ENCODE measurements around the gene LEMD2. TPM values are rescaled to one million over a fixed set of nuclear protein-coding genes. Genes with fewer than 3 reads are reported as not detected.

Gene LEMD2
- total RNA-seq, 4 donors from 2014 or later, result 37.7 to 47.2 (median 42.3) TPM

DNA sequence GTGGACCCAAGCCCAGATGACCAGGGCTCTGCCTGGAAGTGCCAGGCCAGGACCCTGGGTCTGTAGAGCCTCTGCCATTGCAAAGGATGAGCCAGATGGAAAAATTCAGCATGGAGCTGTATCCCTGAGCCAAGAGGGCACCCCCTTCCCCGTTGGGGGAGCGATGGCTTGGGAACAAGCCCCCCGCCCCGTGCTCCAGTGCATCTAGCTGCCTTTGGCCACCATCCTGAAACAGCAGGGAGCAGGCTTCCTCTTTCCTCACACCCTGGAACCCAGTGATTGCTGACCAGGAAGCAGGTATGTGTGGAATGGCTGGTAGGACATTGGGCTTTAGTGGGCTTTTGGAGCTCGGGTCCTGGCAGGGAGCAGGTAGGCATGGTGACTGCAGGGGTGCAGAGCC lies 12.7 kb upstream of the LEMD2 start:
- 0% methylated on average over 1 of the region's 5 CpGs; no CpG with 5 or more reads in 1 of the 2 donors for WGBS, 2 donors
- DNase-seq, result no peak
- no peak for TF ChIP-seq POLR2A (IDR thresholded peaks at IDR 0.05)
- TF ChIP-seq, protein P1, sequence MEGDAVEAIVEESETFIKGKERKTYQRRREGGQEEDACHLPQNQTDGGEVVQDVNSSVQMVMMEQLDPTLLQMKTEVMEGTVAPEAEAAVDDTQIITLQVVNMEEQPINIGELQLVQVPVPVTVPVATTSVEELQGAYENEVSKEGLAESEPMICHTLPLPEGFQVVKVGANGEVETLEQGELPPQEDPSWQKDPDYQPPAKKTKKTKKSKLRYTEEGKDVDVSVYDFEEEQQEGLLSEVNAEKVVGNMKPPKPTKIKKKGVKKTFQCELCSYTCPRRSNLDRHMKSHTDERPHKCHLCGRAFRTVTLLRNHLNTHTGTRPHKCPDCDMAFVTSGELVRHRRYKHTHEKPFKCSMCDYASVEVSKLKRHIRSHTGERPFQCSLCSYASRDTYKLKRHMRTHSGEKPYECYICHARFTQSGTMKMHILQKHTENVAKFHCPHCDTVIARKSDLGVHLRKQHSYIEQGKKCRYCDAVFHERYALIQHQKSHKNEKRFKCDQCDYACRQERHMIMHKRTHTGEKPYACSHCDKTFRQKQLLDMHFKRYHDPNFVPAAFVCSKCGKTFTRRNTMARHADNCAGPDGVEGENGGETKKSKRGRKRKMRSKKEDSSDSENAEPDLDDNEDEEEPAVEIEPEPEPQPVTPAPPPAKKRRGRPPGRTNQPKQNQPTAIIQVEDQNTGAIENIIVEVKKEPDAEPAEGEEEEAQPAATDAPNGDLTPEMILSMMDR (IDR thresholded peaks at IDR 0.05), result no peak
- Histone ChIP-seq H3K36me3 (no peaks in the 10 kb centered on the region), H3K4me3 (no peak overlapping the region), H3K27me3 (peaks cover 0 to 94% (median 0%) of the 10 kb centered on the region in 4 donors), H3K9me3 (no peaks in the 10 kb centered on the region), H3K27ac (no peak overlapping the region), H3K4me1 (no peaks in the 10 kb centered on the region)
- intact Hi-C loops (cut with DNase I), result no loop called here

DNA sequence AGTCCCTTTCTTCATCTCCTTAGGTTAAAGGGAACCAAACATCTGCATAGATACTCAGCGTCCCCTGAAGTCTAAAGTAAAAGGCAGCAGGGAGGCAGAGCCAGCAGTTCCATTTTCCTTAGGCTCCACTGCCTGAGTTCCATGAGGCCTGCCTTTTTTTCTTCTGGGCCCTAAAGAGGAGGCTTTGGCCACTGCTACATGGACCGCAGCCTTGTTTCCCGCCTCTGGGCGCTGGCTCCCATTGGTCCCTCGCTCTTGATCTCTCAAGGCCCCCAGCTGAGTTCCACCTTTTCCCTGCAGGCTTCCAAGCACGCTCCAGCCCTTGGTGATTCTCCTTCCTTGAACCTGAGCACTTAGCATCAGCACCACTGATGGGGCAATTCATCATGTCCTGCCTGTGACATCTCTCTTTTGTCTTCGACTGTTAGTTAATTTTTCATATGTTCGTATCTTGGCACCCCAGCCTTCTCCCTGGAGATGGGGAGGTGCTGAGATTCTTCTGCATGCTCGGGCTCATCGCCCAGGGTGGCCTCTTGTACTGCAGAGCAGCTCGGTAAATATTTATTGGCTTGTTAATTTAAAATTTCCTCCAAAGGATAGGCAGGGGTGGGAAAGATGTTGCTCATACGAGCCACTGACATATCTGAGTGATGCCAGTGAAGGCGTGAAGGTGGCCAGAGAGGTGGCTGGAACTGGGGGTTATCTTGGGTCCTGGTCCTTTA lies 11.5 kb upstream of the LEMD2 start:
- WGBS, 2 donors, result 66 to 73% methylated on average over 11 to 13 of the region's 13 CpGs
- Histone ChIP-seq H3K36me3 (no peaks in the 10 kb centered on the region), H3K27me3 (peaks cover 0 to 94% (median 0%) of the 10 kb centered on the region in 4 donors), H3K4me1 (no peaks in the 10 kb centered on the region), H3K4me3 (no peak overlapping the region), H3K9me3 (no peaks in the 10 kb centered on the region), H3K27ac (no peak overlapping the region)
- DNase-seq, result no peak
- intact Hi-C loops (cut with DNase I), result no loop called here
- TF ChIP-seq POLR2A (IDR thresholded peaks at IDR 0.05), result no peak
- TF ChIP-seq, protein P1 (IDR thresholded peaks at IDR 0.05), result no peak

DNA sequence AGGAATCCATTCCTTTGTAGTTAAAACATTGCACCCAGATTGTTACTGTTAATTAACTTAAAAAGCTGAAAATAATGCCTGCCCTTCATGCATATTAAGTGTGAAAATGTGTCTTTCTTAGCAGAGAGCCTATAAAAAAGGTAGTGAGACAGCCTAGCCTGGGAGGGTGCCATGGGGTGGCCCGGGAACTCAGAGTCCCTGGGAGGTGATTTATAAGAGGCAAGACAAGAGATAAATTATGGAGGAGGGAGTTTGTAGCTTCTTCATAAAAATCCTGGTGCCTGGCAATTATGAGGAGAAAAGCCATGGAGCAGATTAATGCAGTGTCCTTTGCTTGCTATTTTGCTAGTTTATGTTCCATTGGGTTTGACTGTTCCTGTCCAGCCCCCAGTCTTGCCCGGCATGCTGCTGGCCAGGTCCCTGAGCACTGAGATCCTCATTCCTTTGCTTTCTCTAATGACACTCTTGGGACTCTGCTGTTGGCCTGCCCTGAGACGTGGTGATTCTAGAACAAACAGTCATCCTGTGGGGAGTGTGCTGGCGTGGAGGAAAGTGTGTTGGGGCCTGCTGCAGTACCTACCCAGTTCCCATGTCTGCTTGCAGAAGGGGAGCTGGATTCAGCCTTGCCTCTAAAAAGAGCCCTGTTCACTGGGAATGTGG lies 10.7 kb upstream of the LEMD2 start:
- 53 to 67% methylated on average over 4 of the region's 4 CpGs for WGBS, 2 donors
- intact Hi-C loops (cut with DNase I), result no loop called here
- no peak for TF ChIP-seq POLR2A (IDR thresholded peaks at IDR 0.05)
- TF ChIP-seq, protein P1 (IDR thresholded peaks at IDR 0.05), result no peak

DNA sequence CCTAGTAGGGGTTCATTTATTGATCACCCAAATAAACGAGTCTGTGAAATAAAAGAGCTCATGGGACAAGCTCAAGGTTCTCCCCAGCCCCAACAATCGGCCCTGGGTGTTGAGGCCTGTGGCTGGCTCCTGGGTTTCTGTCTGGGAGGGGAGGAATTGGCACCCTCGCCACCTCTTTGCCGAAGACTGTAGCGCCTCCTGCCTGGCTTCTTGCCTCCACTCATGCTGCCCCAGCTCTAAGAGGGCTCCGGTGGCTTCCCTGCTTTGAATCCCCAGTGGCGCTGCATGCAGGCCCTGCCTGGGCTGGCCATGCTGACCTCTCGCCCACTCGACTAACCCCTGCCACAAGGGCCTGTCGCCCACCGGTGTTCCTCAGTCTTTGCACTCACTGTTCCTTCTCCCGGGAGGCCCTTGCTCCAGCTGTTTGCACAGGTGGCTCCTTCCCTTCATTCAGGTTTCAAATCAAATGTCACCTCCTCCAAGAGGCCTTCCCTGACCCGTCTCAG lies 9.5 kb upstream of the LEMD2 start:
- H3K4me3 ChIP-seq, result no peak overlapping the region
- no peaks in the 10 kb centered on the region for H3K4me1 ChIP-seq
- TF ChIP-seq, protein P1 (IDR thresholded peaks at IDR 0.05), result no peak
- TF ChIP-seq POLR2A (IDR thresholded peaks at IDR 0.05), result no peak
- intact Hi-C loops (cut with DNase I), result no loop called here
- H3K36me3 ChIP-seq, result no peaks in the 10 kb centered on the region
- H3K9me3 ChIP-seq, result no peaks in the 10 kb centered on the region
- H3K27me3 ChIP-seq, result peaks cover 0 to 94% (median 0%) of the 10 kb centered on the region in 4 donors
- H3K27ac ChIP-seq, result no peak overlapping the region
- 78 to 83% methylated on average over 9 to 11 of the region's 13 CpGs for WGBS, 2 donors
- no peak for DNase-seq

More for the DNA sequence above, 10.7 kb upstream of the LEMD2 start:
- H3K27me3 ChIP-seq, result peaks cover 0 to 94% (median 0%) of the 10 kb centered on the region in 4 donors
- H3K4me3 ChIP-seq, result no peak overlapping the region
- DNase-seq, result no peak
- H3K4me1 ChIP-seq, result no peaks in the 10 kb centered on the region
- H3K27ac ChIP-seq, result no peak overlapping the region
- no peaks in the 10 kb centered on the region for H3K36me3 ChIP-seq
- H3K9me3 ChIP-seq, result no peaks in the 10 kb centered on the region

Data from esophagus squamous epithelium (tissue), 5 donors.